ENCODE measurements around the gene SULT2B1. TPM values are rescaled to one million over a fixed set of nuclear protein-coding genes. Genes with fewer than 3 reads are reported as not detected.

SULT2B1 gene
- total RNA-seq, 4 donors from 2014 or later, result 0.93 to 3.9 (median 1.0) TPM; not detected in 1

DNA sequence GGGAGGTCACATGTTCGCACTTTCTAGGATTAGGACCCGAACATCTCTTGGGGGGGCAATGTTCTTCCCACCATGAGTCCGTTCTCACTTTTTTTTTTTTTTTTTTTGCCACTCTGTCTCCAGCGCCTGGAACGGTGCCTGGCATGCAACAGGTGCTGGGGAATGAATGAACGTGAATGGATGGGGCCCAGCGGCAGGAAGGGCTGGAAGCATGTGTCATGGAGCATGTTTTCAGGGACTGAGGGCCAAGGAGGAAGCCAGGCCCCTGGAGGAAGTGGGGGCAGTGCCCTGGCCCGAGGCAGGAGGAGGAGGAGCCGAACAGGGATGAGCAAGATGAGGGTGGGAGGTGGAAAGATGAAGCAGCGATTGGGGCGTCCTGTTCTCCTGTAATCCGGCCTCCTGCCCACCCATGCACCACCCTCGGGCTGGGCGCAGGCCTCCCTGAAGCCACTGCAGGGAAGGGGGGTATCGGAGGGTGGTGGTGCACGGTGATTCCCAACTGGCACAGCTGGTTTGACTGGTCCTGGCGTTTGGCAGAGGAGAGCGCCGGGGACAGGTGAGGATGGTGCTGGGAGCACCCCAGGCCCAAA lies 8.8 kb upstream of the SULT2B1 start:
- Histone ChIP-seq H3K27ac (no peak overlapping the region), H3K27me3 (peaks cover 33% of the 10 kb centered on the region), H3K4me1 (peaks cover 0 to 5% (median 0%) of the 10 kb centered on the region in 3 donors), H3K4me3 (no peak overlapping the region), H3K9me3 (no peaks in the 10 kb centered on the region), H3K36me3 (no peaks in the 10 kb centered on the region)
- WGBS, 2 donors (ENCODE audit: low coverage in 1 of 2), result 6 to 50% methylated on average over 1 to 11 of the region's 19 CpGs
- no peak for ATAC-seq
- TF ChIP-seq POLR2A (IDR thresholded peaks at IDR 0.05) (no peak), EP300 (IDR thresholded peaks at IDR 0.05) (no peak), POLR2AphosphoS5 (IDR thresholded peaks at IDR 0.05) (no peak)
- TF ChIP-seq, protein P1, sequence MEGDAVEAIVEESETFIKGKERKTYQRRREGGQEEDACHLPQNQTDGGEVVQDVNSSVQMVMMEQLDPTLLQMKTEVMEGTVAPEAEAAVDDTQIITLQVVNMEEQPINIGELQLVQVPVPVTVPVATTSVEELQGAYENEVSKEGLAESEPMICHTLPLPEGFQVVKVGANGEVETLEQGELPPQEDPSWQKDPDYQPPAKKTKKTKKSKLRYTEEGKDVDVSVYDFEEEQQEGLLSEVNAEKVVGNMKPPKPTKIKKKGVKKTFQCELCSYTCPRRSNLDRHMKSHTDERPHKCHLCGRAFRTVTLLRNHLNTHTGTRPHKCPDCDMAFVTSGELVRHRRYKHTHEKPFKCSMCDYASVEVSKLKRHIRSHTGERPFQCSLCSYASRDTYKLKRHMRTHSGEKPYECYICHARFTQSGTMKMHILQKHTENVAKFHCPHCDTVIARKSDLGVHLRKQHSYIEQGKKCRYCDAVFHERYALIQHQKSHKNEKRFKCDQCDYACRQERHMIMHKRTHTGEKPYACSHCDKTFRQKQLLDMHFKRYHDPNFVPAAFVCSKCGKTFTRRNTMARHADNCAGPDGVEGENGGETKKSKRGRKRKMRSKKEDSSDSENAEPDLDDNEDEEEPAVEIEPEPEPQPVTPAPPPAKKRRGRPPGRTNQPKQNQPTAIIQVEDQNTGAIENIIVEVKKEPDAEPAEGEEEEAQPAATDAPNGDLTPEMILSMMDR (IDR thresholded peaks at IDR 0.05), result no peak

DNA sequence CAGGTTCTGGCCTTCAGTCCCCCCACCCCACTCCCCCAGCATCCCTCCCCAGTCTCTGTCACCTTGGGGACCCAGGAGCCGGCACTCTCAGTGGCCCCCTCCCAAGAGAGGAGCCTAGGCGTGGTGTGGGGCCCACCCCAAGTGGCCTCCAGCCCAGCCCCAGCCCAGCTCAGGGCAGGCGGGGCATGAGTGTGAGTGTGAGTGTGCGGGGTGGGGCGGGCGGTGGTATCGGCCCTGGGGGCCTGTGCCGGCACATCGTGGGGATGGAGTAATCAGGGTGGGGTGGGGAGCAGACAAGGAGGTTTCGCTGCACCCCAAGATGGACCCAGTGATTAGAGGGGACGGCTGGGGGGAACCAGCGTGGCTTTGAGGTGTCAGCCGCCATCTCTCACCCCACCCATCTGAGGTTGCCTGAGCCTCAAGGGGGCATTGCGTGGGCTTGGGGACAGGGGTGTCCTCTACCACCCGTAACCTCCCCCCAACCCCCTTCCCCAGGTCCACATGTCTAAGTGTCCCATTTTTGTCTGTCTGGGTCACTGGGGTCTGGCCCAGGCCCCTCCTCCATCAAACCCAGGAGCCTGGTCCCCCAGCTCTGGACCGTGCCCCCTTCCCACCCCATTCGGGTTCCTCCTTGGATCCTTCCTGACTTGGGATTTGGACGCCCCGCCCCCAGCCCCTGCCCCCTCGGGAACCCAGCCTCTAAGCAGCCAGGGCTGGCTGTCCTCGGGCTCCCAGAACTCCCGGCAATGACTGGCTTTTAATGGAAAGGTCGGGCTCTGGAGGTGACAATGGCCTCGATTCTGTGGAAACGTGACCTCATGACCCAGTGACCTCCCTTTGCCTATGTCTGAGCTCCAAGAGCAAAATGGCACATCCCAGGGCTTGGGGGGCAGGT lies 6.9 kb upstream of the SULT2B1 start:
- no peak for TF ChIP-seq EP300 (IDR thresholded peaks at IDR 0.05)
- TF ChIP-seq POLR2A (IDR thresholded peaks at IDR 0.05), result no peak
- TF ChIP-seq POLR2AphosphoS5 (IDR thresholded peaks at IDR 0.05), result no peak
- TF ChIP-seq, protein P1 (IDR thresholded peaks at IDR 0.05), result no peak
- Histone ChIP-seq H3K36me3 (no peaks in the 10 kb centered on the region), H3K4me1 (peaks cover 0 to 5% (median 0%) of the 10 kb centered on the region in 3 donors), H3K4me3 (no peak overlapping the region), H3K9me3 (no peaks in the 10 kb centered on the region), H3K27me3 (peaks cover 52% of the 10 kb centered on the region), H3K27ac (no peak overlapping the region)
- 38 to 64% methylated on average over 2 to 4 of the region's 25 CpGs for WGBS, 2 donors (ENCODE audit: low coverage in 1 of 2)
- no peak for ATAC-seq

DNA sequence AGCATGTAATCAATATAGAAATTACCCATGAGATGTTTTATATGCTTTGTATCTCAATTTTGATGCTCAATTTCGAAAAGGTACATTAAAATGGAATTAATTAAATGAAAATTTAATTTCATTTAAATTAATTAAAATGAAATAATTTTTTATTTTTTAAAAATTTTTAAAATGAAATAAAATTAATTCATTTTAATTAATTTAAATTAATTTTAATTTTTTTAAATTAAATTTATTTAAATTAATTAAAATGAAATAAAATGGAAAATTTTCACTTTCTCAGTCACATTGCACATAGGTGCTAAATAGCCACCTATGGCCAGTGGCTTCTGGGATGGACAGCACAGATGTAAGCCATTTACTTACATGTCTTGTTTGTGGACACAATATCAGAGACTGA lies 4.2 kb upstream of the SULT2B1 start:
- WGBS, 2 donors (ENCODE audit: low coverage in 1 of 2), result 71 to 83% methylated on average over 1 of the region's 1 CpG
- no peak overlapping the region for H3K4me3 ChIP-seq
- no peaks in the 10 kb centered on the region for H3K36me3 ChIP-seq
- no peaks in the 10 kb centered on the region for H3K9me3 ChIP-seq
- peaks cover 0 to 5% (median 0%) of the 10 kb centered on the region in 3 donors for H3K4me1 ChIP-seq
- no peak for ATAC-seq
- peaks cover 70% of the 10 kb centered on the region for H3K27me3 ChIP-seq
- H3K27ac ChIP-seq, result no peak overlapping the region
- TF ChIP-seq POLR2A (IDR thresholded peaks at IDR 0.05), result no peak
- TF ChIP-seq, protein P1 (IDR thresholded peaks at IDR 0.05), result no peak

DNA sequence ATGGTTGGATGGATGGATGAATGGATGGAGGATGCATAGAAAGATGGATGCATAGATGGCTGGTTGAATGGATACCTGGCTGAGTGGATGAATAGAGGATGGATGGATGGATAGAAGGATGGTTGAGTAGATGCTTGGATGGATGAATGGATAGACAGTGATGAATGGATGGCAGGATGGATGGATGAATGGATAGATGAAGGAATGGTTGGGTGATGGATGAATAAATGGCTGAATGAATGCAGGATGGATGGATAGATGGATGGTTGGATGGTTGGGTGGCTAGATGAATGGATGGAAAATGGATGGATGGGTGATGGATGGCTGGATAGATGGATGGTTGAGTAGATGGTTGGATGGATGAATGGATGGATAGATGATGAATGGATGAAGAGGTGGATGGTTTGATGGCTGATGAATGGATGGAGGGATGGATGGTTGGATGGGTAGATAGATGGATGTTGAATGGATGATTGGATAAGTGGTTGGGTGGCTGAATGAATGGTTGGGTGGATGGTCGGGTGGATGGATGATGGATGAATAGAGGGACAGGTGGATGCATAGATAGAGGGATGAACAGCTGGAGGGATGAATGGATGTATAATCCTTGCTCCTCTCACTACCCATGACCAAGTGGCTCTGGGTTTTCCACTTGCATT lies 3.6 kb upstream of the SULT2B1 start:
- H3K27ac ChIP-seq, result no peak overlapping the region
- 91 to 100% methylated on average over 1 of the region's 1 CpG for WGBS, 2 donors (ENCODE audit: low coverage in 1 of 2)
- no peak for ATAC-seq
- TF ChIP-seq POLR2AphosphoS5 (IDR thresholded peaks at IDR 0.05) (no peak), EP300 (IDR thresholded peaks at IDR 0.05) (no peak), POLR2A (IDR thresholded peaks at IDR 0.05) (no peak)
- TF ChIP-seq, protein P1 (IDR thresholded peaks at IDR 0.05), result no peak
- peaks cover 74% of the 10 kb centered on the region for H3K27me3 ChIP-seq
- peaks cover 0 to 2% (median 0%) of the 10 kb centered on the region in 3 donors for H3K4me1 ChIP-seq
- H3K36me3 ChIP-seq, result no peaks in the 10 kb centered on the region
- H3K4me3 ChIP-seq, result no peak overlapping the region
- H3K9me3 ChIP-seq, result no peaks in the 10 kb centered on the region
